GM12878 (cell line): ENCODE data around the gene SNX10. TPM values are rescaled to one million over a fixed set of nuclear protein-coding genes. Genes with fewer than 3 reads are reported as not detected.

Source experiments
- ATAC-seq: fragments of 200-7000 bp; cut with Tn5 transposase; 3 replicates; pipeline ENCODE4 v1.9.1; 2020; ENCODE audit warnings: mild to moderate bottlenecking, moderate library complexity
- BruUV-seq: library from RNA; stranded (reverse); fragments of 400-500 nt; replicated peaks from 2 replicates; lab custom pipeline; 2021; lab: Mats Ljungman, UMichigan
- CTCF ChIA-PET: fragments of 300-600 bp; sonication (Branson Sonifier 250); formaldehyde crosslinking; extraction: SDS; loops from one replicate; lab custom pipeline; 2021; ENCODE audit warnings: inconsistent platforms; lab: Yijun Ruan, JAX
- POLR2A ChIA-PET: fragments of 350-600 bp; formaldehyde crosslinking; extraction: SDS; loops from one replicate; lab custom pipeline; 2021; ENCODE audit warnings: inconsistent platforms; lab: Charles Lee
- RAD21 ChIA-PET: fragments of 300-600 bp; sonication (Branson Sonifier 250); formaldehyde crosslinking; loops from one replicate; lab custom pipeline; 2023; ENCODE audit warnings: antibody characterized with exemption; ENCODE audit not compliant: unreplicated experiment; lab: Charles Lee
- SMC1A ChIA-PET: fragments of 300-600 bp; sonication (Branson Sonifier 250); formaldehyde crosslinking; loops from one replicate; lab custom pipeline; 2023; ENCODE audit not compliant: unreplicated experiment, uncharacterized antibody; lab: Charles Lee
- DNase-seq: peaks from one replicate; pipeline ENCODE4 v3.0.0-alpha.2; 2011; ENCODE audit warnings: low read depth, low spot score
- FAIRE-seq: peaks from 3 replicates; lab custom pipeline; 2011; peaks lifted over from hg19 to GRCh38; lab: Jason Lieb, UNC
- H2AFZ ChIP-seq: 2 replicates; pipeline ENCODE4 v1.6.0; 2011; ENCODE audit warnings: low read depth, low read length, control low read depth; ENCODE audit not compliant: control insufficient read depth
- H3K27ac ChIP-seq: 2 replicates; pipeline ENCODE4 v1.5.1; 2011; ENCODE audit warnings: control low read depth; ENCODE audit not compliant: control insufficient read depth, insufficient read depth
- H3K27me3 ChIP-seq, 2 experiments: replicated peaks in 1 of 2; 2 replicates each; pipeline versions ENCODE4 v1.6.0 to v1.6.1; 2011; ENCODE audit warnings: low read length in 1 of 2; ENCODE audit not compliant: control insufficient read depth in 2 of 2, insufficient read depth in 2 of 2
- H3K36me3 ChIP-seq, 2 experiments: 2 replicates each; pipeline ENCODE4 v1.5.1; 2011; ENCODE audit warnings: low read length in 1 of 2; ENCODE audit not compliant: control insufficient read depth in 2 of 2, insufficient read depth in 2 of 2
- H3K4me1 ChIP-seq: 2 replicates; pipeline ENCODE4 v1.6.1; 2011; ENCODE audit warnings: mild to moderate bottlenecking, low read length, moderate library complexity, mixed read lengths; ENCODE audit not compliant: control insufficient read depth, insufficient read depth
- H3K4me2 ChIP-seq: 2 replicates; pipeline ENCODE4 v1.6.0; 2011; ENCODE audit warnings: control low read depth; ENCODE audit not compliant: control insufficient read depth, insufficient read depth
- H3K4me3 ChIP-seq: fragments of 200-600 bp; sonication (generic); 2 replicates; pipeline ENCODE4 v1.5.1; 2016
- H3K79me2 ChIP-seq: 2 replicates; pipeline ENCODE4 v1.6.0; 2011; ENCODE audit warnings: low read length; ENCODE audit not compliant: control insufficient read depth, insufficient read depth
- H3K9ac ChIP-seq: 2 replicates; pipeline ENCODE4 v1.8.0; 2011; ENCODE audit warnings: low read length, control low read depth, mixed read lengths; ENCODE audit not compliant: control insufficient read depth, insufficient read depth
- H3K9me3 ChIP-seq: replicated peaks from 3 replicates; pipeline ENCODE4 v1.5.1; 2011; ENCODE audit warnings: mild to moderate bottlenecking, low read length; ENCODE audit not compliant: control insufficient read depth, insufficient read depth
- H4K20me1 ChIP-seq: 2 replicates; pipeline ENCODE4 v1.6.0; 2011; ENCODE audit not compliant: control insufficient read depth, insufficient read depth
- BACH1 ChIP-seq: fragments of 450-650 bp; IDR thresholded peaks from 2 replicates; pipeline ENCODE4 v1.6.1; 2017; ENCODE audit warnings: mild to moderate bottlenecking, borderline replicate concordance
- BHLHE40 ChIP-seq, 2 experiments: fragments of 450-650 bp in 1 of 2; IDR thresholded peaks; 2 replicates each; pipeline ENCODE4 v1.6.1; 2011 to 2017; ENCODE audit warnings: low read depth in 2 of 2, borderline replicate concordance in 1 of 2, improper control_type of control experiment in 1 of 2, low read length in 1 of 2, mild to moderate bottlenecking in 1 of 2
- CBX5 ChIP-seq: sonication (generic); IDR thresholded peaks from 2 replicates; pipeline ENCODE4 v1.6.1; 2016; ENCODE audit warnings: low read depth, moderate library complexity, mild to moderate bottlenecking, inconsistent platforms
- EP300 ChIP-seq, 2 experiments: fragments of 150-350 bp in 1 of 2; IDR thresholded peaks; 2 replicates each; pipeline ENCODE4 v1.6.1; 2011 to 2012; ENCODE audit warnings: low read depth in 2 of 2, low read length in 2 of 2, borderline replicate concordance in 1 of 2, improper control_type of control experiment in 1 of 2, inconsistent platforms in 1 of 2; ENCODE audit not compliant: control insufficient read depth in 1 of 2
- EZH2 ChIP-seq: IDR thresholded peaks from 2 replicates; pipeline ENCODE4 v1.6.1; 2012; ENCODE audit warnings: low read depth, mild to moderate bottlenecking, control low read depth, inconsistent platforms, low read length, borderline replicate concordance; ENCODE audit not compliant: control insufficient read depth
- IKZF2 ChIP-seq, 2 experiments: fragments of 450-650 bp; IDR thresholded peaks; 2 replicates each; pipeline ENCODE4 v1.6.1; 2017; ENCODE audit warnings: mild to moderate bottlenecking in 2 of 2, moderate library complexity in 2 of 2
- MEF2A ChIP-seq: IDR thresholded peaks from 2 replicates; pipeline ENCODE4 v1.6.1; 2011; ENCODE audit warnings: low read depth, mild to moderate bottlenecking, low read length, moderate library complexity; ENCODE audit not compliant: insufficient read depth
- MTA2 ChIP-seq: fragments of 450-650 bp; IDR thresholded peaks from 2 replicates; pipeline ENCODE4 v1.6.1; 2016; ENCODE audit warnings: low read depth, mild to moderate bottlenecking, moderate library complexity
- MXI1 ChIP-seq: fragments of 150-350 bp; IDR thresholded peaks from 2 replicates; pipeline ENCODE4 v1.6.1; 2011; ENCODE audit warnings: low read depth, mild to moderate bottlenecking, inconsistent platforms, low read length, improper control_type of control experiment
- PAX5 ChIP-seq: IDR thresholded peaks from 2 replicates; pipeline ENCODE4 v1.6.1; 2011; ENCODE audit warnings: low read depth, low read length, borderline replicate concordance
- RFX5 ChIP-seq: IDR thresholded peaks from 2 replicates; pipeline ENCODE4 v1.6.1; 2011; ENCODE audit warnings: low read depth, low read length, improper control_type of control experiment
- RUNX3 ChIP-seq: IDR thresholded peaks from 2 replicates; pipeline ENCODE4 v1.6.1; 2012; ENCODE audit warnings: low read length, inconsistent platforms
- TBL1XR1 ChIP-seq: IDR thresholded peaks from 2 replicates; pipeline ENCODE4 v1.6.1; 2012; ENCODE audit warnings: low read depth, low read length, improper control_type of control experiment
- WGBS: methylation state at CpG from one replicate; pipeline ENCODE4 v1.1.6; 2016; ENCODE audit warnings: low lambda C conversion rate; ENCODE audit not compliant: insufficient replicate concordance, insufficient coverage; ENCODE audit errors: missing lambda C conversion rate; 5-methylcytosine and 5-hydroxymethylcytosine counted together
- in situ Hi-C: fragments of 300-500 bp; cut with MboI; formaldehyde crosslinking; loops from 9 replicates; pipeline ENCODE4 v1.14.3; 2018; ENCODE audit warnings: mixed read lengths
- intact Hi-C: fragments of 100-400 bp; cut with micrococcal nuclease; formaldehyde crosslinking; loops from one replicate; pipeline ENCODE4 v1.14.2; 2022; ENCODE audit not compliant: unreplicated experiment
- polyA plus RNA-seq, 11 experiments: library from polyadenylated mRNA; depleted of rRNA in 4 of 11; unstranded in 6 of 11; stranded (reverse) in 5 of 11; fragments of >200 nt; fragmentation: Nextera tagmentation in 4 of 11; fragmentation: Illumina TruSeq in 1 of 11; extraction: Ambion mirVana in 4 of 11; extraction: Trizol in 1 of 11; gene quantifications; 1 replicate in 1 of 11; 2 replicates in 10 of 11; pipeline versions ENCODE4 v1.2.1 to v1.2.3, GENCODE V29; 2011 to 2016; ENCODE audit warnings: inconsistent platforms in 2 of 11, missing spikeins in 2 of 11, low read depth in 1 of 11
- total RNA-seq, 4 experiments: library from RNA; depleted of rRNA in 3 of 4; stranded (reverse); fragments of >200 nt in 3 of 4; fragmentation: Illumina TruSeq in 1 of 4; extraction: Trizol in 1 of 4; gene quantifications; 2 replicates each; pipeline versions ENCODE4 v1.2.1 to v1.2.3, GENCODE V29; 2013 to 2021
- TF ChIP-seq, protein P1 (sequence below): fragments of 450-650 bp; IDR thresholded peaks from 2 replicates; pipeline ENCODE4 v1.6.1; 2017; ENCODE audit warnings: mild to moderate bottlenecking, moderate library complexity
- TF ChIP-seq, protein P2 (sequence below): fragments of 150-350 bp; IDR thresholded peaks from 2 replicates; pipeline ENCODE4 v1.6.1; 2014; ENCODE audit warnings: mild to moderate bottlenecking, low read depth, low read length
- TF ChIP-seq, protein P3 (sequence below): fragments of 450-650 bp; IDR thresholded peaks from 2 replicates; pipeline ENCODE4 v1.6.1; 2016; ENCODE audit warnings: mild to moderate bottlenecking

SNX10 gene
- total and polyA plus RNA-seq, 10 of the 15 experiments (the other 5 are each of a cell fraction or from before 2014, with no cell fraction given), result 22.0 to 56.2 (median 30.1) TPM

DNA sequence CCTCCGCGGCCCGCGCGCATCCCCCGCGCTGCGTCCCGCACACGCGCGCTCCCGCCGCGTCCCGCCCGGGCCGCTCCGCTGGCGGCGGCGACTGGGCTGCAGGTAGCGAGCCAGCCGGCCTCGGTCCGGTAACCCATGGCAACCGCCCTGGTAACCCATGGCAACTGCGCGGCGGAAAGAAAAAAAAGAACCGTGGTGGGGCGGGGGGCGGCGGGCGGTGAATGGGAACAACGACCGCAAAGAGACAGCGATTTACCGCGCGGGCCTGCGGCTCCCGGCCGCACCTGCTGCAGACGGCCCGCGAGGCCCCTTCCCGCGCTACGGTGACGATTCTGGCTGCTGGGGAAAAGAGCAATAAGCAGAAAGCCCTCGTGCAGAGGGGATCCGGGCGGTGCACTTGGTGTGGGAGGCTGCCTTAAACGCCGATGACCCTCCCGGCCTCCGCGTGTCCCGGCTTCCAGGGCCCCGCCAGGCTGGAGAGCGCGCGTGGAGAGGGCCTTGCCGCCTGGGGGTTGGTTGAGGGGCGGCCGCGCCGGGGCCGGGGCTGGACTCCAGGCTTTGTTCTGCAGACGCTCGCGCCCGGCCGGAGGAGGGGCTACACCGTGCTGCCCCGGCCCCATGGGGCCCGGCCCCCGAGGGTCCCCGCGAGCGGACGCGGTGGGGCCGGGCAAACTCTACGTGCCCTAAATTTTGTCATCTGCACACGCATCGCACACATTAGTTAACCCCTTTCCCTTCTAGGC is 84.7 kb downstream of the SNX10 start:
- ChIA-PET SMC1A (interaction anchor here (1.0 to 1.4 kb wide), 3 partner anchors 99 to 291 kb away, joined by 3 to 5 read pairs (median 4); no protein-coding TSS in a partner anchor), POLR2A (no interaction called here), CTCF (interaction anchor here (0.8 to 3.0 kb wide), 15 partner anchors 11 to 785 kb away, joined by 3 to 20 read pairs (median 4); no protein-coding TSS in a partner anchor), RAD21 (interaction anchor here (1.2 kb wide), 1 partner anchor 292 kb away, joined by 3 read pairs; no protein-coding TSS in a partner anchor)
- Histone ChIP-seq H4K20me1 (no peaks in the 10 kb centered on the region), H3K36me3 (no peaks in the 10 kb centered on the region; a peak in 1 of 4 replicates), H3K4me3 (peak overlapping the region; percentile 63), H3K4me1 (peaks cover 7% of the 10 kb centered on the region), H3K9ac (peak overlapping the region; percentile 48; the same call in 1 of the 2 replicates), H3K79me2 (no peaks in the 10 kb centered on the region), H3K27me3 (no peaks in the 10 kb centered on the region), H3K4me2 (peak overlapping the region; percentile 99), H3K27ac (no peak overlapping the region), H3K9me3 (no peaks in the 10 kb centered on the region), H2AFZ (peak overlapping the region; percentile 82)
- intact Hi-C loops (no loop called here), in situ Hi-C loops (no loop called here)
- FAIRE-seq (no peak), DNase-seq (no peak), ATAC-seq (peak; percentile 71)
- BruUV-seq, result no TSS peak
- 3% methylated on average over 66 of the region's 88 CpGs for WGBS
- TF ChIP-seq IKZF2 (IDR thresholded peaks at IDR 0.05), result no peak
- TF ChIP-seq, protein P1, sequence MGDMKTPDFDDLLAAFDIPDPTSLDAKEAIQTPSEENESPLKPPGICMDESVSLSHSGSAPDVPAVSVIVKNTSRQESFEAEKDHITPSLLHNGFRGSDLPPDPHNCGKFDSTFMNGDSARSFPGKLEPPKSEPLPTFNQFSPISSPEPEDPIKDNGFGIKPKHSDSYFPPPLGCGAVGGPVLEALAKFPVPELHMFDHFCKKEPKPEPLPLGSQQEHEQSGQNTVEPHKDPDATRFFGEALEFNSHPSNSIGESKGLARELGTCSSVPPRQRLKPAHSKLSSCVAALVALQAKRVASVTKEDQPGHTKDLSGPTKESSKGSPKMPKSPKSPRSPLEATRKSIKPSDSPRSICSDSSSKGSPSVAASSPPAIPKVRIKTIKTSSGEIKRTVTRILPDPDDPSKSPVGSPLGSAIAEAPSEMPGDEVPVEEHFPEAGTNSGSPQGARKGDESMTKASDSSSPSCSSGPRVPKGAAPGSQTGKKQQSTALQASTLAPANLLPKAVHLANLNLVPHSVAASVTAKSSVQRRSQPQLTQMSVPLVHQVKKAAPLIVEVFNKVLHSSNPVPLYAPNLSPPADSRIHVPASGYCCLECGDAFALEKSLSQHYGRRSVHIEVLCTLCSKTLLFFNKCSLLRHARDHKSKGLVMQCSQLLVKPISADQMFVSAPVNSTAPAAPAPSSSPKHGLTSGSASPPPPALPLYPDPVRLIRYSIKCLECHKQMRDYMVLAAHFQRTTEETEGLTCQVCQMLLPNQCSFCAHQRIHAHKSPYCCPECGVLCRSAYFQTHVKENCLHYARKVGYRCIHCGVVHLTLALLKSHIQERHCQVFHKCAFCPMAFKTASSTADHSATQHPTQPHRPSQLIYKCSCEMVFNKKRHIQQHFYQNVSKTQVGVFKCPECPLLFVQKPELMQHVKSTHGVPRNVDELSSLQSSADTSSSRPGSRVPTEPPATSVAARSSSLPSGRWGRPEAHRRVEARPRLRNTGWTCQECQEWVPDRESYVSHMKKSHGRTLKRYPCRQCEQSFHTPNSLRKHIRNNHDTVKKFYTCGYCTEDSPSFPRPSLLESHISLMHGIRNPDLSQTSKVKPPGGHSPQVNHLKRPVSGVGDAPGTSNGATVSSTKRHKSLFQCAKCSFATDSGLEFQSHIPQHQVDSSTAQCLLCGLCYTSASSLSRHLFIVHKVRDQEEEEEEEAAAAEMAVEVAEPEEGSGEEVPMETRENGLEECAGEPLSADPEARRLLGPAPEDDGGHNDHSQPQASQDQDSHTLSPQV, result no peak
- no peak for TF ChIP-seq BACH1
- no peak for TF ChIP-seq MTA2
- TF ChIP-seq RUNX3, result 0 out of 2 replicates have a peak, but pooled peaks have one; percentile 13
- TF ChIP-seq, protein P2, sequence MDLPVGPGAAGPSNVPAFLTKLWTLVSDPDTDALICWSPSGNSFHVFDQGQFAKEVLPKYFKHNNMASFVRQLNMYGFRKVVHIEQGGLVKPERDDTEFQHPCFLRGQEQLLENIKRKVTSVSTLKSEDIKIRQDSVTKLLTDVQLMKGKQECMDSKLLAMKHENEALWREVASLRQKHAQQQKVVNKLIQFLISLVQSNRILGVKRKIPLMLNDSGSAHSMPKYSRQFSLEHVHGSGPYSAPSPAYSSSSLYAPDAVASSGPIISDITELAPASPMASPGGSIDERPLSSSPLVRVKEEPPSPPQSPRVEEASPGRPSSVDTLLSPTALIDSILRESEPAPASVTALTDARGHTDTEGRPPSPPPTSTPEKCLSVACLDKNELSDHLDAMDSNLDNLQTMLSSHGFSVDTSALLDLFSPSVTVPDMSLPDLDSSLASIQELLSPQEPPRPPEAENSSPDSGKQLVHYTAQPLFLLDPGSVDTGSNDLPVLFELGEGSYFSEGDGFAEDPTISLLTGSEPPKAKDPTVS, result no peak
- 0 out of 2 replicates have a peak, but pooled peaks have one; percentile 1 for TF ChIP-seq MXI1
- TF ChIP-seq, protein P3, sequence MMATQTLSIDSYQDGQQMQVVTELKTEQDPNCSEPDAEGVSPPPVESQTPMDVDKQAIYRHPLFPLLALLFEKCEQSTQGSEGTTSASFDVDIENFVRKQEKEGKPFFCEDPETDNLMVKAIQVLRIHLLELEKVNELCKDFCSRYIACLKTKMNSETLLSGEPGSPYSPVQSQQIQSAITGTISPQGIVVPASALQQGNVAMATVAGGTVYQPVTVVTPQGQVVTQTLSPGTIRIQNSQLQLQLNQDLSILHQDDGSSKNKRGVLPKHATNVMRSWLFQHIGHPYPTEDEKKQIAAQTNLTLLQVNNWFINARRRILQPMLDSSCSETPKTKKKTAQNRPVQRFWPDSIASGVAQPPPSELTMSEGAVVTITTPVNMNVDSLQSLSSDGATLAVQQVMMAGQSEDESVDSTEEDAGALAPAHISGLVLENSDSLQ, result no peak
- no peak for TF ChIP-seq MEF2A
- TF ChIP-seq TBL1XR1, result no peak
- no peak for TF ChIP-seq CBX5
- no peak for TF ChIP-seq EZH2
- peak; percentile 50; the same call in 1 of the 2 replicates for TF ChIP-seq RFX5
- TF ChIP-seq BHLHE40 (IDR thresholded peaks at IDR 0.05; ENCODE audit: borderline replicate concordance in 1 of 2, low read depth in 2 of 2, low read length in 1 of 2), result no peak
- no peak for TF ChIP-seq PAX5
- TF ChIP-seq EP300 (IDR thresholded peaks at IDR 0.05; ENCODE audit: borderline replicate concordance in 1 of 2, control insufficient read depth in 1 of 2, low read depth in 2 of 2, low read length in 2 of 2), result no peak
